ENCODE data around the gene NUDCD3.
A peak's percentile ranks its signal among the peaks of the same experiment; 100 is the strongest.
"Not testable (repeated sequence)": the region's sequence is repeated elsewhere in the genome, so short reads cannot be mapped to it uniquely, and the experiment has no call there.

The NUDCD3 gene

GRCh38 chr7:44519546-44519945, 29.1 kb upstream of the NUDCD3 start:
- DNase-seq (ENCODE audit: extremely low spot score, insufficient read length, low read depth) = no peak
- no peak for FAIRE-seq

- DNase-seq (ENCODE audit: extremely low spot score, insufficient read length, low read depth) = no peak
- FAIRE-seq = no peak
Observed at GRCh38 chr7:44518761-44519160, 28.3 kb upstream of the NUDCD3 start.

- FAIRE-seq (no peak), DNase-seq (ENCODE audit: extremely low spot score, insufficient read length, low read depth) (no peak)
Observed at GRCh38 chr7:44517175-44517574, 26.7 kb upstream of the NUDCD3 start.

DNA sequence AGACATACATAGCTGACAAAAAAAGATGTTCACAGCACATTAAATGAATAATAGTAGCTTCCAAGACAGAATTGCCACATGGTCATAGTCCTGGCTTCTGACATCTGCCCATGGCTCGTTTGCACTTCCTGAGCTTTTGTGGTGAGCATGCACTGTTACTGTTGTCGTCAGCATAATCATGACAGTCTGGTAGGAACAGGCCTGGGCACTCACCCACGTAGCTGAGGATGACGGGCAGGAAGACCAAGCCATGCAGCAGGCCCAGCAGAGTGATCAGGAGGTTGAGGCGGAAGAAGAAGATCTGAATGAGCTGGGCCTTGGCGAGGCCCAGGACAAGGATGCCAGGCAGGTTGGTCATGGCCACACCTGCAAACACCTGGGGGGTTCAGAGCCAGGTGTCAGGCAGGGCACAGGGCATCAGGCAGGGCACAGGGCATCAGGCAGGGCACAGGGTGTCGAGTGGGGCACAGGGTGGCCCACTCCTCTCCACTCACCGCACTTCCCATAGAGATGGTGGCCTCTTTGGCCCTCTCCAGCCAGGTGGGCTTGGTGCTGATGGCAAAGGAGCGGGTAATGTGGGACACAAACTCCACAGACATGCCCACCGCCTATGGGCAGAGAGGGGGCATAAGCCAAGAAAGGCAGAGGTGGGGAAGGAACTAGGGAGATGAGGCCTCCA, 25.3 kb upstream of the NUDCD3 start:
- DNase-seq (ENCODE audit: extremely low spot score, insufficient read length, low read depth) (no peak), FAIRE-seq (no peak)

DNA sequence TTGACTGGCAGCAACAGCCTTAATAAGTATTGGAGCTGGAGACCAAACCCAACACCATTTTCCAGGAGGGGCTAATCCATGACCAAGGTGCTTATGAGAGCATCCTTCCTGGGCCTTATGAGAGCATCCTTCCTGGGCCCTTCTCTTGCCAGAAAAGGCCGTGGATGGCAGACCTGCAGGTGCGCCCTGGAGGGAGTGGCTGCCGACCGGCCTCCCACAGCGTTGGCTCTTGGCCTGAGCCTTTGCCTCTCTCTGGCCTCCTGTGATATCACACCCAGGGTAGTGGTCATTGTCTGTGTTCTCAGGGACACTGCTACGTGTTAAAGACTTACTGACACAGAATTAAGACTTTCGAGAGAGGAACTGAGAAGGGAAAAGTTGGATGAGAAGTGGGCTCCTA, 22.3 kb upstream of the NUDCD3 start:
- FAIRE-seq = no peak

GRCh38 chr7:44511863-44512468, 21.5 kb upstream of the NUDCD3 start:
- DNase-seq (ENCODE audit: extremely low spot score, insufficient read length, low read depth) (no peak), FAIRE-seq (no peak)

More for the DNA sequence above, 22.3 kb upstream of the NUDCD3 start:
- DNase-seq (ENCODE audit: extremely low spot score, insufficient read length, low read depth) = no peak

- FAIRE-seq = no peak
- DNase-seq (ENCODE audit: extremely low spot score, insufficient read length, low read depth) = no peak
Observed at GRCh38 chr7:44511236-44511635, 20.8 kb upstream of the NUDCD3 start.

DNA sequence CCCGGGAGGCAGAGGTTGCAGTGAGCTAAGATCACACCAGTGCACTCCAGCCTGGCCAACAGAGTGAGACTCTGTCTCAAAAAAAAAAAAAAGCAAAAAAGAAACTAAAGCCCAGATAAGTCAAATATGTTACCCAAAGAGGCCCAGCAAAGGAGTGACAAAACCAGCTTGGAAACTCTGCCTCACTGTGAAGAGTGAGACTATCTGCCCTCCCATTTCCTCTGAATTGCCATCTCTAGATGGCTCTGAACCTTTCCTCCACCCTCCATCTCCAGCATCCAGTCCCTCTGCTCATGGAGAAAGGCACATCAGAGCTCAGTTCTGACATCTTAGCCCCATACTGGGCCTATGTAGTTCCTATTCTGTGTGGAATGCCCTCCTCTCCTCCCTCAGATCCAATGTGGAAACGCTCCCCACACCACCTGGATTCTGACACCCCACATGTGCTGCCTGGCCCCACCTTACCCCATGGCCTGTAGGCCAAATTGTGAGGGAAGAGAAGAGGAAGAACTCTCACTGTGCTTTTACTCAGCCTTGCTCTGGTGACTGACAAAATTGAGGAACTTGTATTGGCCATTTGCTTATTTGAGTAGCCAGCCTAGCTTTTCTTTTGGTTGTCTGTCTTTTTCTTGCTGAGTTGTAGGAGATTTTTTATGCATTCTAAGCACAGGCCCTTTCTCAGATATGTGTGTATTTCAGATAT, 18.0 kb upstream of the NUDCD3 start:
- DNase-seq (ENCODE audit: extremely low spot score, insufficient read length, low read depth) = no peak
- FAIRE-seq = no peak

GRCh38 chr7:44506592-44507288, 16.3 kb upstream of the NUDCD3 start:
- DNase-seq (ENCODE audit: extremely low spot score, insufficient read length, low read depth); FAIRE-seq: not testable (repeated sequence)

DNA sequence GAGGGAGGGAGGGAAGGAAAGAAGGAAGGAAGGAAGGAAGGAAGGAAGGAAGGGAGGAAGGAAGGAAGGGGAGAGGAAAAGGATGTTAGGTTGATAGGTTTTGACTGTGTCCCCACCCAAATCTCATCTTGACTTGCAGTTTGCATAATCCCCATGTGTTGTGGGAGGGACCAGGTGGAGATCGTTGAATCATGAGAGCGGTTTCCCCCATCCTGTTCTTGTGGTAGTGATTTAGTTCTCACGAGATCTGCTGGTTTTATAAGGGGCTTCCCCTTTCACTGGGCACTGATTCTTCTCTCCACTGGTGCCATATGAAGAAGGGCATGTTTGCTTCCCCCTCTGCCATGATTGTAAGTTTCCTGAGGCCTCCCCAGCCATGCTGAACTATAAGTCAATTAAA, 15.1 kb upstream of the NUDCD3 start:
- no peak for DNase-seq (ENCODE audit: extremely low spot score, insufficient read length, low read depth)
- FAIRE-seq = no peak

DNA sequence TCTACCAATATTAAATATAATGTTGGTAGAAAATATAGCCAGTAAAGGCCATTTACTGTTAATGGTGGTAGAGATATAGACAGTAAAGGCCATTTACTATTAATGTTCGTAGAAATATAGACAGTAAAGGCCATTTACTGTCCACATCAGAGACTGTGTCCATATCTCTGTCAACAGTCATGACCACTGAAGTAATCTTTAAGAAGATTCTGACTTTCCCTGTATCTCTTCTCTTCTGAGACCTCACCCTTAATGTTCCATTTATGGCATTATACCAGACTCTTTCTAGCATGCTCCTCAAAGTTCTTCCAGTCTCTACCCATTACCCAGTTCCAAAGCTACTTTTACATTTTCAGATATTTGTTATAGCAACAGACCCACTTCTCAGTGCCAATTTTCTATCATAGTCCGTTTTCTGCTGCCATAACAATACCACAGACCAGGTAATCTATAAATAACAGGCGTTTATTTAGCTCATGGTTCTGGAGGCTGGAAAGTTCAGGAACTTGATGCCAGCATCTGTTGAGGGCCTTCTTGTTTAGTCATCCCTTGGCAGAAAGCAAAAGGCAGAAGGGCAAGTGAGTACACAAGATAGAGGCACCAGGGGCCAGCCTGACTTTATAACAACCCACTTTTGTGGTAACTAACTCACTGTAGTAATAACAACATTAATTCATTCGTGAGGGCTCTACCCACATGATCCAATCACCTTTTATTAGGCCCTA, 7.9 kb upstream of the NUDCD3 start:
- no peak for FAIRE-seq
- DNase-seq (ENCODE audit: extremely low spot score, insufficient read length, low read depth) = no peak

GRCh38 chr7:44497155-44498027, 6.9 kb upstream of the NUDCD3 start:
- DNase-seq (ENCODE audit: extremely low spot score, insufficient read length, low read depth) (no peak), FAIRE-seq (no peak)

- DNase-seq (ENCODE audit: extremely low spot score, insufficient read length, low read depth) (no peak), FAIRE-seq (no peak)
Observed at GRCh38 chr7:44496385-44496784, 5.9 kb upstream of the NUDCD3 start.

- DNase-seq (ENCODE audit: extremely low spot score, insufficient read length, low read depth) = no peak
- FAIRE-seq = no peak
Observed at GRCh38 chr7:44494960-44495359, 4.5 kb upstream of the NUDCD3 start.

DNA sequence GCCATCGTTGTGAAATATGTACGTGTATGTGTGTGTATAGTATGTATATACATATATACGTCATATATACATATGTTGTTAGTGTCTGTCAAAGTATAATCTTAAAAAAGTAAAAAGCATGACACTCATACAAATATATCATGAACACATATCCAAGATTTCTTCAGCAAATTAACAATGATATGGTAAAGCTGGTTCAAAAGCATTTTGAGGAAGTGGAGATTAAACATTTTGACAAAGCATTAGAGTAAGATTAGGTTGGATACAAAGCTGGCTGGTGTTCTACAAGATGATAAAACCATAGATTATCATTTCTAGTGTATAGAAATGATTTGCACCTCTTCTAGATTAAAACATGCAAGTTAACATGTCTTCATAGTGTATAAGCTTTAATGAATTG, 771 bp upstream of the NUDCD3 start:
- FAIRE-seq (no peak), DNase-seq (ENCODE audit: extremely low spot score, insufficient read length, low read depth) (no peak)

DNA sequence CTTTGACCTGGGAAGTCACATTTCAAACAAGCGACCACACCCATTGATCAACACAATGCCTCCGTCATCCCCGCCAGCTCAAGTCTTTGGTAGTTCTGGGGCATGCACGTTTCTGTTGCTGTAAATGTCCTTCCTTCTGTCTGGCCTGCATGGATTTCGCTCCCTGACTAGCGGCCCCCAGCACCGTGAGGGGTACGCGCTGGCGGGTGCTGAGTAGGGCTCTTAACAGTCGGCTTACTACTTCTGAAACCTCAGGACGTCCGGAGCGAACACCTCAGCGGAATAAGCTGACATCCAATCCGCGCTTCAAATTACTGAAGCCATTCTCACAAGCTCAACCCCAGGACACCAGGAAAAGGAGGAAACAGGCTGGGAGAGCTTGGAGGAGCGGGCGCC, 505 bp downstream of the NUDCD3 start:
- no peak for DNase-seq (ENCODE audit: extremely low spot score, insufficient read length, low read depth)
- peak; percentile 29 for FAIRE-seq

DNA sequence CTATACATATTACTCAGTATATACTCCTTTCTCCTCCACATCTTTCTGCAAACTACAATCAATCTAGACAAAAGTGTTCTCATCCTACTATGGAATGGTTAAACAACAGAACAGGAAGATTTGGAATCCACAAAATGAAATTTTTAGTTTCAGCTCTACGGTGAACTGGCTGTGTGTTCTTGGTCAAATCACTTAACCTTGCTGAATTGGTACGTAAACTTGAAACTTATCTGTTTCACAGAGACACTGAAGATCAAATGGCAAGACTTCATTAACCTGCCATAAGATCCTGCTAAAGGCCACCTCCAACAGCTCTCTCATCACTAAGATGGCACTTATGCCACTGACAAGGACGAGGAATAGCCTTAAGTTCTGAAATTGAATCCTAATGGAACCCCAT, 1.5 kb downstream of the NUDCD3 start:
- no peak for FAIRE-seq
- DNase-seq (ENCODE audit: extremely low spot score, insufficient read length, low read depth) = no peak

- DNase-seq (ENCODE audit: extremely low spot score, insufficient read length, low read depth) = no peak
- FAIRE-seq = no peak
Observed at GRCh38 chr7:44486693-44487092, 3.8 kb downstream of the NUDCD3 start.

DNA sequence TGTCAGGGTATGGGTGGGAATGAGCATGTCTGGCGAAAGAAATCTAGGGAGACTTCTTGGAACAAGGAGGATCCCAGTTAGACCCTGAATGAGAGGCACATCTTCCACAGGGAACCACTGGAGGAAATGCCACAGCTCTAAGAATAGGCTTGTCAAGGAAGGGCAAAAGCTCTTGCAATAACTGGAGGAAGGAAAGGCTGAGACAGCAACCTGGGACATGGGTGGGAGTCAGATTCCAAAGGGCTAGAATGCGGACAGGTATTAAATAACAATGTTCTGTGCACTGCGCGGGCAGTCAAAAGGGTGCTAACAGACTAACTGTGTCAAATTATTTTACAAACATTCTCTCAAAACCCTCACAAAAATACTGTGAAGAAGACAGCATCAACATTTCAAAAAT, 4.5 kb downstream of the NUDCD3 start:
- DNase-seq (ENCODE audit: extremely low spot score, insufficient read length, low read depth) = no peak
- no peak for FAIRE-seq

Data from GM18507 (cell line).